Upper lobe of left lung (tissue), 4 donors: Measurements from ENCODE around the gene LIG3.

Experiments used
- POLR2A ChIP-seq, 4 donors: fragments of 450-650 bp; IDR thresholded peaks; one replicate each; pipeline ENCODE4 v1.5.1; 2016 to 2017; ENCODE audit warnings: antibody characterized with exemption in 4 of 4, mild to moderate bottlenecking in 2 of 4
- POLR2AphosphoS5 ChIP-seq, 2 donors: sonication (generic); formaldehyde crosslinking; IDR thresholded peaks; one replicate each; pipeline ENCODE4 v1.5.1; 2017; ENCODE audit warnings: antibody characterized with exemption in 2 of 2
- TF ChIP-seq, protein P1 (sequence below), 6 experiments: fragments of 450-650 bp in 4 of 6; fragments of 200-600 bp in 2 of 6; sonication (generic) in 2 of 6; IDR thresholded peaks; one replicate each; pipeline ENCODE4 v1.5.1; 2016 to 2019; ENCODE audit warnings: antibody characterized with exemption in 6 of 6

DNA sequence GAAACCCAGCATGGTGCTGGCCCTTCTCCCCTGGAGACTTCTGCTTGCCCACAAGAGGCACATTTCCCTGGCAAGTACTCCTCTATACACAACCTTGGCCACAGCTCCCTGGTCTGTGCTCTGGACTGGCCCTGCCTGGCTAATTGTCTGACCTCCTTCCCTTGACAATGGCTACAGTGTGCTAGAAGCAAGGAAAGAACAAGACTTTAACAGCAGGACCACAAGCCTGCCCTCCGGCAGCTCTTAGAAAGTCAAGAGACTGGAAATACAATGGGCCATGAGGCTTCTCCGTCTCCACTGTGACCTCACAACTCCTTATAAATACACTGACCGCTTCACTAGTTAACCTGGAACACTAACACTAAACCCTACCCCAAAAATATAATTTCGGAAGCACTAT, 36.7 kb downstream of the LIG3 start:
- TF ChIP-seq, protein P1, sequence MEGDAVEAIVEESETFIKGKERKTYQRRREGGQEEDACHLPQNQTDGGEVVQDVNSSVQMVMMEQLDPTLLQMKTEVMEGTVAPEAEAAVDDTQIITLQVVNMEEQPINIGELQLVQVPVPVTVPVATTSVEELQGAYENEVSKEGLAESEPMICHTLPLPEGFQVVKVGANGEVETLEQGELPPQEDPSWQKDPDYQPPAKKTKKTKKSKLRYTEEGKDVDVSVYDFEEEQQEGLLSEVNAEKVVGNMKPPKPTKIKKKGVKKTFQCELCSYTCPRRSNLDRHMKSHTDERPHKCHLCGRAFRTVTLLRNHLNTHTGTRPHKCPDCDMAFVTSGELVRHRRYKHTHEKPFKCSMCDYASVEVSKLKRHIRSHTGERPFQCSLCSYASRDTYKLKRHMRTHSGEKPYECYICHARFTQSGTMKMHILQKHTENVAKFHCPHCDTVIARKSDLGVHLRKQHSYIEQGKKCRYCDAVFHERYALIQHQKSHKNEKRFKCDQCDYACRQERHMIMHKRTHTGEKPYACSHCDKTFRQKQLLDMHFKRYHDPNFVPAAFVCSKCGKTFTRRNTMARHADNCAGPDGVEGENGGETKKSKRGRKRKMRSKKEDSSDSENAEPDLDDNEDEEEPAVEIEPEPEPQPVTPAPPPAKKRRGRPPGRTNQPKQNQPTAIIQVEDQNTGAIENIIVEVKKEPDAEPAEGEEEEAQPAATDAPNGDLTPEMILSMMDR (IDR thresholded peaks at IDR 0.05), result no peak
- TF ChIP-seq POLR2AphosphoS5 (IDR thresholded peaks at IDR 0.05), result no peak
- TF ChIP-seq POLR2A (IDR thresholded peaks at IDR 0.05), result no peak
